K562 (cell line): ENCODE measurements around the gene CAV1. TPM values are rescaled to one million over a fixed set of nuclear protein-coding genes. Genes with fewer than 3 reads are reported as not detected.

Experiments
- ATAC-seq: fragments of 200-7000 bp; cut with Tn5 transposase; 3 replicates; pipeline ENCODE4 v1.9.1; 2020; ENCODE audit warnings: moderate library complexity
- BruUV-seq: library from RNA; stranded (reverse); fragments of 400-500 nt; replicated peaks from 2 replicates; lab custom pipeline; 2021; lab: Mats Ljungman, UMichigan
- CTCF ChIA-PET: fragments of 300-600 bp; formaldehyde crosslinking; extraction: SDS; loops from one replicate; lab custom pipeline; 2021; ENCODE audit warnings: low intra/inter-chr PET ratio; lab: Yijun Ruan, JAX
- POLR2A ChIA-PET: fragments of 300-600, 350-650 bp; sonication (Branson Sonifier 250); formaldehyde crosslinking; extraction: SDS; loops from one replicate; lab custom pipeline; 2021; ENCODE audit warnings: antibody characterized with exemption, inconsistent platforms; lab: Yijun Ruan, JAX
- DNase-seq, 4 experiments: peaks; one replicate each; pipeline versions ENCODE4 v3.0.0 to v3.0.0-alpha.2; 2011 to 2018; ENCODE audit warnings: low spot score in 3 of 4, mixed read lengths in 3 of 4; ENCODE audit errors: extremely low read depth in 1 of 4
- FAIRE-seq: peaks from 2 replicates; lab custom pipeline; 2011; peaks lifted over from hg19 to GRCh38; lab: Jason Lieb, UNC
- H2AFZ ChIP-seq: 2 replicates; pipeline ENCODE4 v1.6.0; 2011; ENCODE audit warnings: low read depth, low read length, control low read depth, inconsistent platforms
- H3K27ac ChIP-seq: fragments of 200-600 bp; 3 replicates; pipeline ENCODE4 v1.8.0; 2011; ENCODE audit warnings: low read depth, mild to moderate bottlenecking, control low read depth, inconsistent platforms, low read length, moderate library complexity, mixed read lengths; ENCODE audit errors: extremely low read depth
- H3K27me3 ChIP-seq, 2 experiments: fragments of 300-600 bp in 1 of 2; 2 replicates in 1 of 2; 3 replicates in 1 of 2; pipeline versions ENCODE4 v1.6.0 to v1.8.0; 2011; ENCODE audit warnings: inconsistent platforms in 2 of 2, low read length in 2 of 2, mild to moderate bottlenecking in 1 of 2, mixed read lengths in 1 of 2, moderate library complexity in 1 of 2; ENCODE audit not compliant: control insufficient read depth in 2 of 2, insufficient read depth in 2 of 2
- H3K36me3 ChIP-seq: fragments of 300-600 bp; 3 replicates; pipeline ENCODE4 v1.8.0; 2011; ENCODE audit warnings: mild to moderate bottlenecking, low read length, inconsistent platforms; ENCODE audit not compliant: control insufficient read depth, insufficient read depth
- H3K4me1 ChIP-seq, 2 experiments: fragments of 200-600 bp in 1 of 2; replicated peaks in 1 of 2; 2 replicates in 1 of 2; 3 replicates in 1 of 2; pipeline versions ENCODE4 v1.5.1 to v1.8.0; 2011; ENCODE audit warnings: inconsistent platforms in 2 of 2, low read length in 2 of 2, mild to moderate bottlenecking in 1 of 2, mixed read lengths in 1 of 2, moderate library complexity in 1 of 2; ENCODE audit not compliant: control insufficient read depth in 2 of 2, insufficient read depth in 2 of 2
- H3K4me2 ChIP-seq: 2 replicates; pipeline ENCODE4 v1.6.1; 2011; ENCODE audit warnings: low read length, control low read depth, inconsistent platforms, mixed read lengths; ENCODE audit not compliant: insufficient read depth
- H3K4me3 ChIP-seq: fragments of 200-600 bp; sonication (generic), shearing (Covaris generic); 2 replicates; pipeline ENCODE4 v1.5.1; 2016; ENCODE audit warnings: control low read depth, inconsistent platforms
- H3K79me2 ChIP-seq: fragments of 200-600 bp; 3 replicates; pipeline ENCODE4 v1.8.0; 2011; ENCODE audit warnings: low read length, inconsistent platforms; ENCODE audit not compliant: control insufficient read depth, insufficient read depth
- H3K9ac ChIP-seq, 2 experiments: 2 replicates each; pipeline versions ENCODE4 v1.6.0 to v1.6.1; 2011; ENCODE audit warnings: low read depth in 2 of 2, low read length in 2 of 2, control low read depth in 1 of 2, inconsistent platforms in 1 of 2, mild to moderate bottlenecking in 1 of 2, mixed read lengths in 1 of 2; ENCODE audit not compliant: insufficient read depth in 1 of 2
- H3K9me1 ChIP-seq: one replicate; pipeline ENCODE4 v1.6.0; 2011; ENCODE audit warnings: inconsistent platforms, mild to moderate bottlenecking, low read length, moderate library complexity; ENCODE audit not compliant: control insufficient read depth, insufficient read depth
- H3K9me3 ChIP-seq: replicated peaks from 2 replicates; pipeline ENCODE4 v1.5.1; 2011; ENCODE audit warnings: low read depth, low read length, inconsistent platforms; ENCODE audit not compliant: control insufficient read depth, insufficient read depth
- H4K20me1 ChIP-seq: replicated peaks from 2 replicates; pipeline ENCODE4 v1.6.1; 2011; ENCODE audit warnings: low read length, inconsistent platforms, mixed read lengths; ENCODE audit not compliant: control insufficient read depth, insufficient read depth
- GMEB1 ChIP-seq: fragments of 250-450 bp; sonication (Bioruptor Pico); IDR thresholded peaks from 2 replicates; pipeline ENCODE4 v1.4.0; 2020; ENCODE audit warnings: mild to moderate bottlenecking
- MAFG ChIP-seq: fragments of 450-650 bp; conservative IDR thresholded peaks from 2 replicates; pipeline ENCODE4 v1.6.1; 2016; ENCODE audit warnings: missing genetic modification characterization, missing compliant biosample characterization
- NCOR1 ChIP-seq: fragments of 450-650 bp; IDR thresholded peaks from 2 replicates; pipeline ENCODE4 v1.6.1; 2016; ENCODE audit warnings: mild to moderate bottlenecking, moderate library complexity
- PTRF ChIP-seq: fragments of 450-650 bp; IDR thresholded peaks from 2 replicates; pipeline ENCODE4 v1.6.1; 2016; ENCODE audit warnings: mild to moderate bottlenecking, missing genetic modification characterization, missing compliant biosample characterization
- RBM34 ChIP-seq: fragments of 200-400 bp; formaldehyde crosslinking; IDR thresholded peaks from 2 replicates; pipeline ENCODE4 v1.6.1; 2018; ENCODE audit warnings: low read length, borderline replicate concordance; ENCODE audit not compliant: insufficient read depth
- TAF7 ChIP-seq: fragments of 450-650 bp; IDR thresholded peaks from 2 replicates; pipeline ENCODE4 v1.6.1; 2016; ENCODE audit warnings: missing genetic modification characterization, missing compliant biosample characterization
- ZNF561 ChIP-seq: fragments of 450-650 bp; formaldehyde crosslinking; conservative IDR thresholded peaks from 2 replicates; pipeline ENCODE4 v1.4.0; 2020; ENCODE audit warnings: mild to moderate bottlenecking, moderate library complexity
- WGBS: fragments of 100-300 bp; shearing (Covaris generic); methylation state at CpG from one replicate; pipeline ENCODE4 v1.1.6; 2016; ENCODE audit warnings: low coverage, mixed read lengths; ENCODE audit not compliant: insufficient coverage; ENCODE audit errors: missing lambda C conversion rate; 5-methylcytosine and 5-hydroxymethylcytosine counted together
- in situ Hi-C: fragments of 300-500 bp; cut with MboI; formaldehyde crosslinking; loops from 4 replicates; pipeline ENCODE4 v1.15.0; 2018; ENCODE audit warnings: inconsistent platforms, mixed read lengths
- intact Hi-C: fragments of 100-400 bp; cut with micrococcal nuclease; formaldehyde crosslinking; loops from 2 replicates; pipeline ENCODE4 v1.14.2; 2022
- polyA plus RNA-seq, 8 experiments: library from polyadenylated mRNA; depleted of rRNA in 4 of 8; stranded (reverse) in 5 of 8; unstranded in 3 of 8; fragments of >200 nt; fragmentation: Nextera tagmentation in 2 of 8; fragmentation: Illumina TruSeq in 1 of 8; extraction: Ambion mirVana in 2 of 8; extraction: Trizol in 1 of 8; gene quantifications; 2 replicates each; pipeline versions ENCODE4 v1.2.1 to v1.2.3, GENCODE V29; 2011 to 2014; ENCODE audit warnings: inconsistent platforms in 1 of 8, missing spikeins in 1 of 8
- total RNA-seq, 7 experiments: library from RNA; depleted of rRNA in 6 of 7; stranded (reverse); fragments of >200 nt in 6 of 7; fragmentation: Illumina TruSeq in 2 of 7; extraction: Trizol in 2 of 7; gene quantifications; 2 replicates each; pipeline versions ENCODE4 v1.2.1 to v1.2.3, GENCODE V29; 2011 to 2021; ENCODE audit warnings: low replicate concordance in 1 of 7
- TF ChIP-seq, protein P1 (sequence below), 2 experiments: fragments of 450-650 bp in 1 of 2; sonication (generic) in 1 of 2; formaldehyde crosslinking in 1 of 2; IDR thresholded peaks; 2 replicates each; pipeline versions ENCODE4 v1.7.1 to v1.9.0; 2016 to 2022; ENCODE audit warnings: inconsistent platforms in 1 of 2, mild to moderate bottlenecking in 1 of 2, missing genetic modification reagents in 1 of 2

CAV1 gene
- total and polyA plus RNA-seq, 9 of the 15 experiments (the other 6 are each of a cell fraction or from before 2014, with no cell fraction given), result 0.08 to 1.5 (median 0.63) TPM

DNA sequence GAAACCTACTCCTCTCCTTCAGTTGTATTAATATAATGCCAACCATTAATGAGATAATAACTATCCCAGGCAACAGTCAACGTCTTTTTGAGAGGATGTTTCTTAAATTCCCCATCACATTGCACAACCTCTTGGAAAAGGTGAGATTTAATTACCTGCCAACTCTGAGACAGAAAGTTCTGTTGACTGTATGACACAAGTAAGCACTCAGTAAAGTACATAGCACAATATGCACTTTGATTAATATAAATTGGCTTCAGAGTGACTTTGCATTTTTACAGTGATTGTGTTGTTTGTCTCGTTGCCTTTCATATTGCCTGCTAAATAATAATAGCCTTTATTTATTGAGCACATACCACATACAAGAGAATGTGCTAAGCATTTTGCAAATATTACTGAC is 46.7 kb downstream of the CAV1 start (continued):
- TF ChIP-seq GMEB1 (CRISPR knock-in tag) (no peak), NCOR1 (no peak)

DNA sequence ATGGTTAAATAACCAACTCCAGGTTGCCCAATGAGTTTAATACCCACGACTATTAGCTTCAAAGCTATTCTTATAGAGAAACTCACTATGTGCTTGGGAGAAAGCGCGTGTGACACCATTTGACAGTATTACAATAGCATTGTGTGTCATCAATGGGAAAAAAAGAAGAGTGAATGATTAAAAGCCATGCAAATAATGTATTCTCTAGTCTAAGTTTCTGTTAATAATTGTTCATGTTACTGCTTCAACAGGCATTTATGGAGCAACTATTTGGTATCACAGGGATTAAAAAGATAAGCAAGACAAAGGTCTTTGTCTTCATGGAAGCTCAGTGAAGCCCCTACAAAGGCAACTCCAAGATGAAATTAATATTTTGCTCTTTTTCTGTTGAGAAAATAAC is 47.2 kb downstream of the CAV1 start:
- intact Hi-C loops, result no loop called here
- DNase-seq, result no peak
- POLR2A ChIA-PET, result no interaction called here
- no peak for ATAC-seq
- Histone ChIP-seq H3K4me3 (no peak overlapping the region), H3K79me2 (no peaks in the 10 kb centered on the region), H3K9me3 (no peaks in the 10 kb centered on the region), H3K9ac (no peak overlapping the region), H3K4me1 (no peaks in the 10 kb centered on the region), H3K9me1 (no peaks in the 10 kb centered on the region), H4K20me1 (no peaks in the 10 kb centered on the region), H3K27me3 (0 out of 5 replicates have a peak, but pooled peaks cover 0 to 3% of the 10 kb centered on the region in 2 experiments), H2AFZ (no peak overlapping the region), H3K4me2 (no peak overlapping the region), H3K27ac (no peak overlapping the region), H3K36me3 (no peaks in the 10 kb centered on the region)
- WGBS, result 1% methylated on average over 3 of the region's 3 CpGs
- FAIRE-seq, result no peak
- no TSS peak for BruUV-seq
- CTCF ChIA-PET, result no interaction called here
- in situ Hi-C loops, result no loop called here
- TF ChIP-seq RBM34, result no peak
- TF ChIP-seq PTRF (tag), result no peak
- TF ChIP-seq, protein P1, sequence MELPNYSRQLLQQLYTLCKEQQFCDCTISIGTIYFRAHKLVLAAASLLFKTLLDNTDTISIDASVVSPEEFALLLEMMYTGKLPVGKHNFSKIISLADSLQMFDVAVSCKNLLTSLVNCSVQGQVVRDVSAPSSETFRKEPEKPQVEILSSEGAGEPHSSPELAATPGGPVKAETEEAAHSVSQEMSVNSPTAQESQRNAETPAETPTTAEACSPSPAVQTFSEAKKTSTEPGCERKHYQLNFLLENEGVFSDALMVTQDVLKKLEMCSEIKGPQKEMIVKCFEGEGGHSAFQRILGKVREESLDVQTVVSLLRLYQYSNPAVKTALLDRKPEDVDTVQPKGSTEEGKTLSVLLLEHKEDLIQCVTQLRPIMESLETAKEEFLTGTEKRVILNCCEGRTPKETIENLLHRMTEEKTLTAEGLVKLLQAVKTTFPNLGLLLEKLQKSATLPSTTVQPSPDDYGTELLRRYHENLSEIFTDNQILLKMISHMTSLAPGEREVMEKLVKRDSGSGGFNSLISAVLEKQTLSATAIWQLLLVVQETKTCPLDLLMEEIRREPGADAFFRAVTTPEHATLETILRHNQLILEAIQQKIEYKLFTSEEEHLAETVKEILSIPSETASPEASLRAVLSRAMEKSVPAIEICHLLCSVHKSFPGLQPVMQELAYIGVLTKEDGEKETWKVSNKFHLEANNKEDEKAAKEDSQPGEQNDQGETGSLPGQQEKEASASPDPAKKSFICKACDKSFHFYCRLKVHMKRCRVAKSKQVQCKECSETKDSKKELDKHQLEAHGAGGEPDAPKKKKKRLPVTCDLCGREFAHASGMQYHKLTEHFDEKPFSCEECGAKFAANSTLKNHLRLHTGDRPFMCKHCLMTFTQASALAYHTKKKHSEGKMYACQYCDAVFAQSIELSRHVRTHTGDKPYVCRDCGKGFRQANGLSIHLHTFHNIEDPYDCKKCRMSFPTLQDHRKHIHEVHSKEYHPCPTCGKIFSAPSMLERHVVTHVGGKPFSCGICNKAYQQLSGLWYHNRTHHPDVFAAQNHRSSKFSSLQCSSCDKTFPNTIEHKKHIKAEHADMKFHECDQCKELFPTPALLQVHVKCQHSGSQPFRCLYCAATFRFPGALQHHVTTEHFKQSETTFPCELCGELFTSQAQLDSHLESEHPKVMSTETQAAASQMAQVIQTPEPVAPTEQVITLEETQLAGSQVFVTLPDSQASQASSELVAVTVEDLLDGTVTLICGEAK (IDR thresholded peaks at IDR 0.05), result no peak
- TF ChIP-seq, protein P1 (CRISPR knock-in tag; IDR thresholded peaks at IDR 0.05), result no peak
- no peak for TF ChIP-seq TAF7 (tag)
- no peak for TF ChIP-seq ZNF561 (CRISPR knock-in tag)
- no peak for TF ChIP-seq MAFG
